Stimulated activated CD8-positive, alpha-beta memory T cell treated with anti-CD3 and anti-CD28 coated beads, Interleukin-7, amount 100 ng/mL, for 1 hour (primary cell): ENCODE results near the gene MPPED1.

Source experiments
- DNase-seq, 2 donors: peaks; one replicate each; pipeline ENCODE4 v3.0.0-alpha.2; 2020; ENCODE audit warnings: low read depth in 2 of 2

MPPED1 gene

DNA sequence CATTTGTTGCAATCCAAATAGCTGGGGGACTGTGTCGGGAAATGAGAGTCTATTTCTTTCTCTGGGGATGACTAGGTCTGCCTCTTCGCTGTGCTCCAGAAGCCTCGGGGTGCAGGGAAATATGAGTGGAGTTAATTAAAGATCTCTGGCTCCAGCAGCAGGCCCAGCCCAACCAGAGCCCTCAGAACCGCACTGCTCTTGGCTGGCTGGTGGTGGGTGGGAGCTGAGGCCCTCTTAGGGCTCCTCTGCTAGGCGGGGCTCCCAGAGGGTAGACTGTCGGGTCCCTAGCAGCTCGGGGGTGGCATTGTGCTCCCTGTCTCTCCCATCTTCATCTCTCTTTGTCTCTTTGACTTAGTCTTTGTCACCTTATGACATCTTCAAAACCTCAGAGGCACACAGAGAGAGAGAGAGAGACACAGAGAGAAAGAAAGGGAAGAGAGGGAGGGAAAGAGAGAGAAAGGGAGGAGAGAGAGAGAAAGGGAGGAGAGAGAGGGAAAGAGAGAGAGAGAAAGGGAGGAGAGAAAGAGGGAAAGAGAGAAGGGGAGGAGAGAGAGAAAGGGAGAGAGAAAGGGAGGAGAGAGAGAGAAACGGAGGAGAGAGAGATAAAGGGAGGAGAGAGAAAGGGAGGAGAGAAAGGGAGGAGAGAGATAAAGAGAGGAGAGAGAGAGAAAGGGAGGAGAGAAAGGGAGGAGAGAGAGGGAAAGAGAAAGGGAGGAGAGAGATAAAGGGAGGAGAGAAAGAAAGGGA is 20.2 kb downstream of the MPPED1 start:
- DNase-seq, result no peak

DNA sequence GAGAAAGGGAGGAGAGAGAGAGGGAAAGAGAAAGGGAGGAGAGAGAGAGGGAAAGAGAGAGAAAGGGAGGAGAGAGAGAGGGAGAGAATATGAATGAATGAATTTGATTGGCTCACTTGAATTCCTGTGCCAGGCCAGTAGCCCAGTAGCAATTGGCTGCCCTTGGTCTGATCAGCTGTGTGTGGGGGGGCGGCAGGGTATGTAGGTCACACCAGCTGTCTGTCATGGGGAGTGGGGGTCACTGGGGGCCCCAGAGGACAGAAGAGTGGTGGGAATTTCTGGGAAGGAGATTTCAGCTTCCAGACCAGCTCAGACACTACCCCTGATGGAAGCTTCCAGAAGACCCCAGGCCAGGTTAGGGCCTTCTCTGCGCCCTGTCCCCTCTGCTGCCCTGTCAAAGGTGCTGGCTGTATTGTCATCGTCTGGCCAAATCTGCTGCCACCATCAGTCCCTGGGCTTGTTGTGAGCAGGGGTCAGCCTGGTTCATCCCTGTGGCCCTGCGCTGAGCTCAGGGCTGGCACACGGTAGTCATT is 21.1 kb downstream of the MPPED1 start:
- DNase-seq, result no peak

DNA sequence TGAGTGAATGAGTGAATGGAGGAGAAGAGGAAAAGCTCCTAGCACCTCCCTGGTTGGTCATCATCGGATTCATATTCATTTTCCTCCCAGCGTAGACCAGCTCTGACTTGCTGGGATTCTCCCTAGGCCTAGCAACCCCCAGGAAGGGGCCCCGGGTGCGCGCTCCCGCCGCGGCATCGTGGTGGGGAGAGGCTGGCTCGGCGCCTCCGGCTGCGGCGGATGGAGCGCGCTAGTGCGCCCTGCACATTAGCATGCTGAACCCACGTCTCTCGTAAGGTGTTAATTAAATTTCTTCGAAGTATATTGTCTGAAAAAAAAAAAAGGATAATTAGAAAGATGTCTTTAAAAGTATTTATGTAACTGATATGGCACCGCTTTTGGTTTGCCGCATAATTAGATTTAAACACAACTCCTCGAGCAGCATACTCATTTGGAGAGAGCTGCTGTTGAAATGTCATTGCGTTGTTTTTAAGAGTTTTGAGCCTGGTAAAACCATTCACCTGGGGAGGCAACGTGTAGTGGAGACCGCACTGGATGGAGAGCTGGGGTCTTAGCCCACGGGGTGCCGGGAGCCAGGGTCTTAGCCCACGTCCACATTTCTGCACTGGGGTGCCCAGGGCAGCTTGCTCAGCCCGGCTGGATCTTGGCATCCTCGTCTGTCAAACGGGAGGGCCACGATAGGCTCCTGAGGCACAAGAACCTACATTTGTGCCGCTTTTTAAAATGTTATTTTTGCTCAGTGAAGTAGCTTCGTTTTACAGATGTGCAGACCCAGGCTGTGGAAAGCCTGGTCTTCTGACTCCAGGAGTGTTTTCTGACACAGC is 21.8 kb downstream of the MPPED1 start:
- DNase-seq, result no peak

- DNase-seq, result no peak
Measured at GRCh38 chr22:43434275-43434927, 22.6 kb downstream of the MPPED1 start.

GRCh38 chr22:43434928-43435311 is 23.1 kb downstream of the MPPED1 start:
- no peak for DNase-seq

- DNase-seq, result no peak
Measured at GRCh38 chr22:43435851-43436811, 24.3 kb downstream of the MPPED1 start.

GRCh38 chr22:43436868-43437267 is 25.1 kb downstream of the MPPED1 start:
- DNase-seq, result no peak

DNA sequence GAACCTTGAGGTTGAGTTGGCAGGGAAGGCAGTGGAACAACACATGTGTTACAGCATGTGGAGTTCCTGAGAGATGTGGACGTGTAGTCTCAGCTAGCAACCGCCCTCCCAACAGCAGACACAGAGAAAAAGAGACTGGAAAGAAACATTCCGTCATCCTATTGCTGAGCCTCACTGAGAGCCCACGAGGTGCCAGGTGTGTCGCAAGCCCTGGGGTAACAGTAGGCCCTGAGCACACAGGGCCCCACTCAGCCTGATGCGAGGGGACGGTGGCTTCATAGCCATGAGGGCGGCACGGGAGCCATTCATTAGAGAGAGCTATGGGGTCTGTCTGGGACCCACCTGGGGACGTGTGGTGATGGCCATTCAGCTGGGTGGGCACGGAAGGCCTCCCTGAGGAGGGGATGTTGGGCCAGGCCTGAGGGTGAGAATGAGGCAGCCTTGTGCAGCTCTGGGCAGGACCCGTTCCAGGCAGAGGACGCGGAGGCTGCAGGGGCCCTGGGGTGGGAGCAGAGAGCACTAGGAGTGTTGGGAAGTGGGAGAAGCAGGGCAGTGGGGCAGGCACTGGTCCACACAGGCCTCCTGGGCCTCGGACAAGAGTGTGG is 26.2 kb downstream of the MPPED1 start:
- no peak for DNase-seq

GRCh38 chr22:43438666-43439347 is 27.0 kb downstream of the MPPED1 start:
- DNase-seq, result no peak

DNA sequence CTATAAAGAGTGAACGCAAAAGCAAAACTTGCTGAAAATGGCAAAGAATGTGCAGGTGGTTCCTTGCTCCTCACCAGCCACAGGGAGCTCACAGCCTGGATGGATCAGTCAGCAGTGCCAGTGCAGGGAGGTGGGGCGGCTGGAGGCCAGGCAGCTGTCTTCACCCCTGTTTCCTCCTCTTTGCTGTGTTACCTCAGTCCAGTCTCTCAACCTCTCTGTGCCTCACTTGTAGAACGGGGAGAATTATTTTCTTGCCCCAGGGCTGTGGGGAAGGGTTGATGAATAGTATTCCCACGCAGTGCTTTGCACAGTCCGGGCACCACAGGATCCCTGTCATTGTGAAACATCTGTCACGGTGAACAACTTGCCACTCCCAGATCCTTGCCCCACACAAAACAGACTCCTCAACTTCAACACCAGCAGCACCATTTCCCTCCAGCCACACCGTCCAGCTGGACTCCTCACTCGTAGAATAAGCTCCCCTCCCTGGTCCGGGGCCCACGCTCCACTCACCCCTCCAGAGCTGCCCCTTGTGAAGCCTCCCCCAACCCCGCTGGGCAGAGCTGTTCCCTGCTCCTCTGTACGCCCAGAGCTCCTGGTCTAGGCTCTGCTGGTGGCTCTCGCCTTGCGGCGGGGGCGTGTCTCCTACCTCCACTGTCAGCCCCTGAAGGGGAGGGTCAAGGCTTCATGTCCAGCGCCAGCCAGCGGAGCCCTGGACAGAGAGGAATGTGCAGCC is 27.7 kb downstream of the MPPED1 start:
- DNase-seq, result no peak

DNA sequence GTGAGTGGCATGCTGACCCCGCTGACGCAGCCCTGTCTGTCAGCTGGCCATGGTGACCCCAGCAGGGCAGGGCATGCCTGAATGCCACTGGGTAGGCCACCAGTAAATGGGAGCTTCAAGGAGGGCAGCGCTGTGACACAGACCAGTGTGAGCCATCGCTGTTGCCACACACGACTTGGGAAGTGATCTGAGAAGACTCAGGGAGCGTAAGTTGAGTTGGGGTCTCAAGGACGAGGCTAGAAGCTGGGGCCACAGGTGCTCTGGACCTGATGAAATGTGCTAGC is 28.2 kb downstream of the MPPED1 start:
- no peak for DNase-seq

- no peak for DNase-seq
Measured at GRCh38 chr22:43440556-43440955, 28.7 kb downstream of the MPPED1 start.

GRCh38 chr22:43441216-43441615 is 29.4 kb downstream of the MPPED1 start:
- DNase-seq, result no peak

DNA sequence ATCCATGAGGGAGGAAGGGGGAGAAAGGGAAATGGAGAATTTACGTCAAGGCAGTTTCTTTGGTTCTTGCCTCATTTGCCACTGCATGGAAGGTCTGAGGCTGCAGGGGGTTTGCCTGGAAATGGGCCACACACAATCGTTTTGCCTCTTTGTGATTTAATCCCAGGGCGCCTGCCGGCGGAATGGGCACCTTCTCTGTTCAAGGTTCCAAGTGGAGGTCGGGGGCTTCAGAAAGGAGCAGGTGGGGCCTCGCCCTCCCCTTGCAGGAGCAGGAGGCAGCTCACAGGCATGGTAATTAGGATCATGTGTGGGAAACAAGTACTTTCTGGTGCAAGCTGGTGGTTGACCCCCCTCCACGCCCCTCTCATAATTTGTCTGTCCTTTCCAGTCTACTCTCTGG is 29.9 kb downstream of the MPPED1 start:
- no peak for DNase-seq

DNA sequence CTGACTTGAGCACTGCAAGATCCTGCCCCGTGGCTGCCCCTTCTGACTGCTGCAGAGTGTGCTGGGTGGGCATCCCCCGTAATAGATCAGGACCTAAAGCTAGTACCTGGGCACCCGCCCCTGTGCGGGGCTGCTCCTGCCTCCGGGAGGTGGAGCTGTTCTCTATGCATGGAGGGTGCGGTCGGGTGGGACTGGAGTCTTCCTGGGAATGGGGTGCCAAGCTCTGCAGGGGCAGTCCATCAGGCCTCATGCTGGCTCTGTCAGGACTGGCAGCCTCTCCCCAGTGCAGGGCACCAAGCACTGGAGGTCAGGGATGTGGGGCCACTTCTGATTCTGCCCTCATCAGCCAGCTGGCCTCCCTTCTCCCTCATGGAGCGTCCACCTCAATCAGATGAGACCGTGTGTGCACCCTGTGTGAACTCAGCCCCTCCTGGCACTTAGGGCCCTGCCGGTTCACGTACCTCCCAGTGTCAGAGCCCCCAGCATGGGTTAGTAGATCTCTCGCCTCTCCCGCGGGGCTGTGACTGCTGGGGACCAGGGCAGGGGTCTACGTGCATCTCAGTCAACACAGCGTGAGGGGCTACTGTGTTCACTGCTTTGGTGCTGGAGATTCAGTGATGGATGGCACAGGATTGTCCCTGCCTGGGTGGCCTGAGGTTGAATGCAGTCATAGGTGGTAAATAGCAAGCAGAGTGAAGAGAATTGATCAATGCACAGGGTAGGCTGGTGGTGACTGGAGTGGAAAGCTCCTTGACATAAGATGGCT is 30.8 kb downstream of the MPPED1 start:
- DNase-seq, result no peak

- no peak for DNase-seq
Measured at GRCh38 chr22:43443152-43443471, 31.3 kb downstream of the MPPED1 start.

DNA sequence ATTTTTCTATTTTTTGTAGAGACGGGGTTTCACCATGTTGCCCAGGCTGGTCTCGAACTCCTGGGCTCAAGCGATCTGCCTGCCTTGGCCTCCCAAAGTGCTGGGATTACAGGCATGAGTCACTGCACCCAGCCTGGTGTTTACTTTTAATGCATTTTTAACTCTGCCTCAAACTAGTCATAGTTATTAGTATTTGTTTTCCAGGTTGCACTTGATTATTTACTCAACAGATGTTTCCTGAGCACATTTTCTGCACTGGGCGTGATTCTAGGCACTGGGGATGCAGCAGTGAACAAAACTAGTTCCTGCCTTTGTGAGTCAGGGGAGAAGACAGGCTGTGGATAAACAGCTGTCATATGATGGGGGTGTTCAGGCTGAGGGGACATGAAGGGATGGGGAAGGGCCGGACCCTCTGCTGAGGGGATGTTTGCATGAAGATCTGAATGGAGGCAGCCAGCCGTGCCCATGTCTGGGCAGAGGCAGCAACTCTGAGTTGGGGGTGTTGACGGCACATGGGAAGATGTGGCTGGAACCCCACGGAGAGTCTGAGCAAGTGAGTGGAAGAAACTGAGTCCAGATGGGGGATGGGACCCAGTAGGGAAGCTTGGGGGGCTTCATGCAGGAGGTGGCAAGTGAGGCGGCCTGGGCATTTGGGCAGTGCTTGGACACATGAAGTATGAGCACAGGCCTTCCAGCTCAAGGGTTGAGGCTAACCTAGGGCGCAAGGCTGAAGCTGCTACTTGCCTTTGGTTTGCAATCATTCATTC is 34.4 kb downstream of the MPPED1 start:
- DNase-seq, result no peak

DNA sequence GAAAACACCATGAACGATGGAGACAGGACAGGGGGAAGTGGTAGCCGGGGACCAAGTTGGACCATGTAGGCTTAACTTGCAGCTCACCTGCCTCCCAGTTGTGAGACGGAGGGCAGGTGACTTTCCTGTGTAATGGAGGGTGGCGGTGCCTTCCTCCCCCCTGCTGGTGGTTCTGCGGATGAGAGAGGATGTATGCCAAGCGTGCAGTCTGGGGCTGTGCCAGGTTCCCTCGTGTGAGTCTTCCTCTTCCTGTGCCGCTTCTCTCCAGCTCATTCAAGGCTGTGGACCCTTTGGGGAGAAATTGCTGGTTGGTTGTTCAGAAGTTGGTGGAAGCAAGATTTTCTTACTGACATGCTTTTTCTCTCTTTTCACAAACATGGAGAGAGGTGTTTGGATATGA is 35.1 kb downstream of the MPPED1 start:
- DNase-seq, result no peak
